ENCODE results near the gene FDX1. TPM values are rescaled to one million over a fixed set of nuclear protein-coding genes. Genes with fewer than 3 reads are reported as not detected.

The FDX1 gene
- total RNA-seq, 1 experiment from 2014 or later, result 14.5 TPM

DNA sequence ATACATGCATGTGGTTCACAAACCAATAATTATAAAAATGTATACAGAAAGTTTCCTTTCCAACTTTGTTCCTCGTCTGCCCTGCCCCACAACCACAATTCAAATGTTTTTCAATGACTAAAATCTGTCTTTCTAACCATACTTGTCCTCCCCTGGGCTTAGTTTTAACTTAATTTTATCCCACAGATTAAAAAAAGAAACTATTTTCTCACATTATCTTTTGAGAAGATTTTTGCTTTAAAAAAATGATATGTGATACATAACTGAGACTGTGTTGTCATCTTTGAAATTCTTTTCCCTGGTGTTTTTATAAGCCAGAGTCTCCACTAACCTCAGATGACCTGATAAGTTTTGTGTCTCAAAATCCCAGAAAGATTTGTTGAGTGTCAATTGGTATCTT, 79.0 kb downstream of the FDX1 start:
- H3K4me2 ChIP-seq (ENCODE audit: low read length), result no peak overlapping the region
- RAD21 ChIA-PET (ENCODE audit: low non-redundant PET in 1 of 2, low total read pairs in 2 of 2, uncharacterized antibody in 2 of 2, unreplicated experiment in 2 of 2), result no interaction called here
- CTCF ChIA-PET, result no interaction called here

More for the DNA sequence above, 79.0 kb downstream of the FDX1 start:
- no peak for ATAC-seq
- DNase-seq (ENCODE audit: low read depth, low spot score), result no peak
- POLR2A ChIA-PET, result no interaction called here
- H3K27me3 ChIP-seq (ENCODE audit: insufficient read depth, low read length), result no peaks in the 10 kb centered on the region
- no peaks in the 10 kb centered on the region for H3K9me3 ChIP-seq (ENCODE audit: control insufficient read depth in 1 of 2, insufficient read depth in 1 of 2, low read depth in 1 of 2, low read length in 2 of 2)
- TF ChIP-seq TCF7L2 (IDR thresholded peaks at IDR 0.05; ENCODE audit: borderline replicate concordance, extremely low read depth, insufficient read depth, insufficient read length) (no peak), FOSL1 (IDR thresholded peaks at IDR 0.05; ENCODE audit: low read depth) (no peak), CEBPB (IDR thresholded peaks at IDR 0.05; ENCODE audit: low read depth) (no peak), SRF (IDR thresholded peaks at IDR 0.05; ENCODE audit: low read depth) (no peak), POLR2AphosphoS5 (IDR thresholded peaks at IDR 0.05; ENCODE audit: low read depth, low read length) (no peak), EGR1 (IDR thresholded peaks at IDR 0.05; ENCODE audit: low read depth) (no peak), ZNF274 (IDR thresholded peaks at IDR 0.05; ENCODE audit: low read depth, low read length) (no peak), ZFX (IDR thresholded peaks at IDR 0.05) (no peak), CBX3 (IDR thresholded peaks at IDR 0.05; ENCODE audit: low read depth) (no peak), ELF1 (IDR thresholded peaks at IDR 0.05; ENCODE audit: borderline replicate concordance, low read depth) (no peak), JUND (IDR thresholded peaks at IDR 0.05) (no peak), YY1 (IDR thresholded peaks at IDR 0.05; ENCODE audit: extremely low read depth, insufficient replicate concordance, low read depth, low read length) (no peak), SP1 (IDR thresholded peaks at IDR 0.05; ENCODE audit: low read depth) (no peak)
- TF ChIP-seq, protein P1, sequence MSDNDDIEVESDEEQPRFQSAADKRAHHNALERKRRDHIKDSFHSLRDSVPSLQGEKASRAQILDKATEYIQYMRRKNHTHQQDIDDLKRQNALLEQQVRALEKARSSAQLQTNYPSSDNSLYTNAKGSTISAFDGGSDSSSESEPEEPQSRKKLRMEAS (IDR thresholded peaks at IDR 0.05), result no peak
- TF ChIP-seq, protein P2, sequence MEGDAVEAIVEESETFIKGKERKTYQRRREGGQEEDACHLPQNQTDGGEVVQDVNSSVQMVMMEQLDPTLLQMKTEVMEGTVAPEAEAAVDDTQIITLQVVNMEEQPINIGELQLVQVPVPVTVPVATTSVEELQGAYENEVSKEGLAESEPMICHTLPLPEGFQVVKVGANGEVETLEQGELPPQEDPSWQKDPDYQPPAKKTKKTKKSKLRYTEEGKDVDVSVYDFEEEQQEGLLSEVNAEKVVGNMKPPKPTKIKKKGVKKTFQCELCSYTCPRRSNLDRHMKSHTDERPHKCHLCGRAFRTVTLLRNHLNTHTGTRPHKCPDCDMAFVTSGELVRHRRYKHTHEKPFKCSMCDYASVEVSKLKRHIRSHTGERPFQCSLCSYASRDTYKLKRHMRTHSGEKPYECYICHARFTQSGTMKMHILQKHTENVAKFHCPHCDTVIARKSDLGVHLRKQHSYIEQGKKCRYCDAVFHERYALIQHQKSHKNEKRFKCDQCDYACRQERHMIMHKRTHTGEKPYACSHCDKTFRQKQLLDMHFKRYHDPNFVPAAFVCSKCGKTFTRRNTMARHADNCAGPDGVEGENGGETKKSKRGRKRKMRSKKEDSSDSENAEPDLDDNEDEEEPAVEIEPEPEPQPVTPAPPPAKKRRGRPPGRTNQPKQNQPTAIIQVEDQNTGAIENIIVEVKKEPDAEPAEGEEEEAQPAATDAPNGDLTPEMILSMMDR (IDR thresholded peaks at IDR 0.05 in 2 of 3, conservative IDR thresholded peaks at IDR 0.05 in 1 of 3; ENCODE audit: borderline replicate concordance in 1 of 3, insufficient read depth in 1 of 3, low read depth in 2 of 3, low read length in 2 of 3), result no peak
- TF ChIP-seq, protein P3, sequence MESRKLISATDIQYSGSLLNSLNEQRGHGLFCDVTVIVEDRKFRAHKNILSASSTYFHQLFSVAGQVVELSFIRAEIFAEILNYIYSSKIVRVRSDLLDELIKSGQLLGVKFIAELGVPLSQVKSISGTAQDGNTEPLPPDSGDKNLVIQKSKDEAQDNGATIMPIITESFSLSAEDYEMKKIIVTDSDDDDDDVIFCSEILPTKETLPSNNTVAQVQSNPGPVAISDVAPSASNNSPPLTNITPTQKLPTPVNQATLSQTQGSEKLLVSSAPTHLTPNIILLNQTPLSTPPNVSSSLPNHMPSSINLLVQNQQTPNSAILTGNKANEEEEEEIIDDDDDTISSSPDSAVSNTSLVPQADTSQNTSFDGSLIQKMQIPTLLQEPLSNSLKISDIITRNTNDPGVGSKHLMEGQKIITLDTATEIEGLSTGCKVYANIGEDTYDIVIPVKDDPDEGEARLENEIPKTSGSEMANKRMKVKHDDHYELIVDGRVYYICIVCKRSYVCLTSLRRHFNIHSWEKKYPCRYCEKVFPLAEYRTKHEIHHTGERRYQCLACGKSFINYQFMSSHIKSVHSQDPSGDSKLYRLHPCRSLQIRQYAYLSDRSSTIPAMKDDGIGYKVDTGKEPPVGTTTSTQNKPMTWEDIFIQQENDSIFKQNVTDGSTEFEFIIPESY (IDR thresholded peaks at IDR 0.05; ENCODE audit: extremely low read depth, insufficient replicate concordance, low read length), result no peak
- TF ChIP-seq, protein P4, sequence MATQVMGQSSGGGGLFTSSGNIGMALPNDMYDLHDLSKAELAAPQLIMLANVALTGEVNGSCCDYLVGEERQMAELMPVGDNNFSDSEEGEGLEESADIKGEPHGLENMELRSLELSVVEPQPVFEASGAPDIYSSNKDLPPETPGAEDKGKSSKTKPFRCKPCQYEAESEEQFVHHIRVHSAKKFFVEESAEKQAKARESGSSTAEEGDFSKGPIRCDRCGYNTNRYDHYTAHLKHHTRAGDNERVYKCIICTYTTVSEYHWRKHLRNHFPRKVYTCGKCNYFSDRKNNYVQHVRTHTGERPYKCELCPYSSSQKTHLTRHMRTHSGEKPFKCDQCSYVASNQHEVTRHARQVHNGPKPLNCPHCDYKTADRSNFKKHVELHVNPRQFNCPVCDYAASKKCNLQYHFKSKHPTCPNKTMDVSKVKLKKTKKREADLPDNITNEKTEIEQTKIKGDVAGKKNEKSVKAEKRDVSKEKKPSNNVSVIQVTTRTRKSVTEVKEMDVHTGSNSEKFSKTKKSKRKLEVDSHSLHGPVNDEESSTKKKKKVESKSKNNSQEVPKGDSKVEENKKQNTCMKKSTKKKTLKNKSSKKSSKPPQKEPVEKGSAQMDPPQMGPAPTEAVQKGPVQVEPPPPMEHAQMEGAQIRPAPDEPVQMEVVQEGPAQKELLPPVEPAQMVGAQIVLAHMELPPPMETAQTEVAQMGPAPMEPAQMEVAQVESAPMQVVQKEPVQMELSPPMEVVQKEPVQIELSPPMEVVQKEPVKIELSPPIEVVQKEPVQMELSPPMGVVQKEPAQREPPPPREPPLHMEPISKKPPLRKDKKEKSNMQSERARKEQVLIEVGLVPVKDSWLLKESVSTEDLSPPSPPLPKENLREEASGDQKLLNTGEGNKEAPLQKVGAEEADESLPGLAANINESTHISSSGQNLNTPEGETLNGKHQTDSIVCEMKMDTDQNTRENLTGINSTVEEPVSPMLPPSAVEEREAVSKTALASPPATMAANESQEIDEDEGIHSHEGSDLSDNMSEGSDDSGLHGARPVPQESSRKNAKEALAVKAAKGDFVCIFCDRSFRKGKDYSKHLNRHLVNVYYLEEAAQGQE (IDR thresholded peaks at IDR 0.05; ENCODE audit: low read depth), result no peak
- H3K4me3 ChIP-seq (replicated peaks in 1 of 2; ENCODE audit: low read depth in 1 of 2, low read length in 2 of 2), result no peak overlapping the region
- H3K4me1 ChIP-seq (ENCODE audit: control insufficient read depth in 1 of 2, insufficient read depth in 2 of 2, low read length in 2 of 2), result no peaks in the 10 kb centered on the region
- BruUV-seq (replicated peaks), result no TSS peak
- no peaks in the 10 kb centered on the region for H4K20me1 ChIP-seq (ENCODE audit: insufficient read depth)
- H2AFZ ChIP-seq (ENCODE audit: low read depth, low read length, poor library complexity, severe bottlenecking), result no peak overlapping the region
- intact Hi-C loops (cut with micrococcal nuclease), result no loop called here
- no peaks in the 10 kb centered on the region for H3K36me3 ChIP-seq (ENCODE audit: control insufficient read depth in 1 of 2, insufficient read depth in 2 of 2, low read length in 2 of 2)
- no peak overlapping the region for H3K9ac ChIP-seq (ENCODE audit: low read length)
- H3K79me2 ChIP-seq (ENCODE audit: insufficient read depth, low read length), result no peaks in the 10 kb centered on the region
- no peak overlapping the region for H3K27ac ChIP-seq (ENCODE audit: low read depth, low read length)
- H3K9me2 ChIP-seq (ENCODE audit: insufficient read depth), result no peaks in the 10 kb centered on the region

Data from HCT116 (cell line).